ENCODE results near the gene FGD4.

FGD4 gene

GRCh38 chr12:32423559-32423958 is 24.2 kb downstream of the FGD4 start:
- Histone ChIP-seq H3K36me3 (ENCODE audit: control insufficient read depth in 1 of 2, insufficient read depth in 2 of 2, low read depth in 1 of 2, low read length in 2 of 2) (no peaks in the 10 kb centered on the region), H3K23ac (ENCODE audit: low read length in 2 of 2) (no peak overlapping the region), H2BK15ac (ENCODE audit: low read depth, poor library complexity, severe bottlenecking) (no peak overlapping the region), H3K9me3 (ENCODE audit: control insufficient read depth, low read length) (peaks cover 2% of the 10 kb centered on the region), H2AK5ac (ENCODE audit: low read length, severe bottlenecking) (no peak overlapping the region), H3K4me2 (ENCODE audit: low read length, poor library complexity, severe bottlenecking) (no peak overlapping the region), H2AFZ (ENCODE audit: low read depth, low read length) (no peak overlapping the region), H3K79me1 (replicated peaks; ENCODE audit: low read length, poor library complexity, severe bottlenecking) (peaks cover 20% of the 10 kb centered on the region), H3K14ac (ENCODE audit: low read length in 2 of 2) (no peak overlapping the region), H2BK120ac (ENCODE audit: low read depth, low read length) (no peak overlapping the region), H3K4me3 (ENCODE audit: insufficient read depth in 1 of 2, low read depth in 1 of 2, low read length in 2 of 2) (no peak overlapping the region), H3K4me1 (ENCODE audit: control insufficient read depth, insufficient read depth, low read depth, low read length) (peaks cover 10% of the 10 kb centered on the region), H2BK5ac (ENCODE audit: low read depth, low read length, poor library complexity, severe bottlenecking) (no peak overlapping the region), H3K27me3 (ENCODE audit: control insufficient read depth in 1 of 2, insufficient read depth in 1 of 2, low read length in 2 of 2) (no peaks in the 10 kb centered on the region), H3K18ac (ENCODE audit: low read depth in 1 of 2, low read length in 2 of 2) (no peak overlapping the region), H4K91ac (ENCODE audit: low read length) (no peak overlapping the region), H3K4ac (ENCODE audit: low read depth in 1 of 2, low read length in 2 of 2) (no peak overlapping the region), H3K9ac (ENCODE audit: low read length) (no peak overlapping the region), H3K27ac (ENCODE audit: low read length, poor library complexity, severe bottlenecking) (no peak overlapping the region), H4K8ac (ENCODE audit: low read length) (no peak overlapping the region), H2BK12ac (ENCODE audit: low read length in 2 of 2) (no peak overlapping the region)
- DNase-seq: no peak

- H4K8ac ChIP-seq (ENCODE audit: low read length): no peak overlapping the region
- peaks cover 0 to 4% of the 10 kb centered on the region in 2 experiments for H3K36me3 ChIP-seq (ENCODE audit: control insufficient read depth in 1 of 2, insufficient read depth in 2 of 2, low read depth in 1 of 2, low read length in 2 of 2)
- no peak overlapping the region for H3K4ac ChIP-seq (ENCODE audit: low read depth in 1 of 2, low read length in 2 of 2)
- no peak overlapping the region for H2BK12ac ChIP-seq (ENCODE audit: low read length in 2 of 2)
- H3K9me3 ChIP-seq (ENCODE audit: control insufficient read depth, low read length): peaks cover 9% of the 10 kb centered on the region
- no peak for DNase-seq
- H3K4me2 ChIP-seq (ENCODE audit: low read length, poor library complexity, severe bottlenecking): no peak overlapping the region
- no peak overlapping the region for H2AFZ ChIP-seq (ENCODE audit: low read depth, low read length)
- H3K14ac ChIP-seq (ENCODE audit: low read length in 2 of 2): no peak overlapping the region
- H2AK5ac ChIP-seq (ENCODE audit: low read length, severe bottlenecking): no peak overlapping the region
- H3K23ac ChIP-seq (ENCODE audit: low read length in 2 of 2): no peak overlapping the region
- no peak overlapping the region for H2BK15ac ChIP-seq (ENCODE audit: low read depth, poor library complexity, severe bottlenecking)
- peaks cover 0 to 6% of the 10 kb centered on the region in 2 experiments for H3K27me3 ChIP-seq (ENCODE audit: control insufficient read depth in 1 of 2, insufficient read depth in 1 of 2, low read length in 2 of 2)
- WGBS: 83% methylated on average over 6 of the region's 6 CpGs
- no peaks in the 10 kb centered on the region for H3K4me1 ChIP-seq (ENCODE audit: control insufficient read depth, insufficient read depth, low read depth, low read length)
- no peak overlapping the region for H2BK120ac ChIP-seq (ENCODE audit: low read depth, low read length)
- H4K91ac ChIP-seq (ENCODE audit: low read length): no peak overlapping the region
- no peak overlapping the region for H3K9ac ChIP-seq (ENCODE audit: low read length)
- H3K18ac ChIP-seq (ENCODE audit: low read depth in 1 of 2, low read length in 2 of 2): no peak overlapping the region
- H2BK5ac ChIP-seq (ENCODE audit: low read depth, low read length, poor library complexity, severe bottlenecking): no peak overlapping the region
- peaks cover 4% of the 10 kb centered on the region for H3K79me1 ChIP-seq (replicated peaks; ENCODE audit: low read length, poor library complexity, severe bottlenecking)
- H3K27ac ChIP-seq (ENCODE audit: low read length, poor library complexity, severe bottlenecking): no peak overlapping the region
- H3K4me3 ChIP-seq (ENCODE audit: insufficient read depth in 1 of 2, low read depth in 1 of 2, low read length in 2 of 2): no peak overlapping the region
Observed at GRCh38 chr12:32431025-32431424, 31.7 kb downstream of the FGD4 start.

- Histone ChIP-seq H3K9ac (ENCODE audit: low read length) (no peak overlapping the region), H3K18ac (ENCODE audit: low read depth in 1 of 2, low read length in 2 of 2) (peak overlapping the region; percentile 70 to 77), H4K8ac (ENCODE audit: low read length) (no peak overlapping the region), H3K4me3 (ENCODE audit: insufficient read depth in 1 of 2, low read depth in 1 of 2, low read length in 2 of 2) (no peak overlapping the region), H3K79me1 (replicated peaks; ENCODE audit: low read length, poor library complexity, severe bottlenecking) (peaks cover 12% of the 10 kb centered on the region), H3K27ac (ENCODE audit: low read length, poor library complexity, severe bottlenecking) (peak overlapping the region; percentile 69), H2BK15ac (ENCODE audit: low read depth, poor library complexity, severe bottlenecking) (no peak overlapping the region), H3K27me3 (ENCODE audit: control insufficient read depth in 1 of 2, insufficient read depth in 1 of 2, low read length in 2 of 2) (peaks cover 0 to 1% of the 10 kb centered on the region in 2 experiments), H2BK5ac (ENCODE audit: low read depth, low read length, poor library complexity, severe bottlenecking) (no peak overlapping the region), H3K4ac (ENCODE audit: low read depth in 1 of 2, low read length in 2 of 2) (no peak overlapping the region), H2AK5ac (ENCODE audit: low read length, severe bottlenecking) (peak overlapping the region; percentile 78), H3K4me1 (ENCODE audit: control insufficient read depth, insufficient read depth, low read depth, low read length) (peaks cover 11% of the 10 kb centered on the region), H2AFZ (ENCODE audit: low read depth, low read length) (no peak overlapping the region), H3K36me3 (ENCODE audit: control insufficient read depth in 1 of 2, insufficient read depth in 2 of 2, low read depth in 1 of 2, low read length in 2 of 2) (no peaks in the 10 kb centered on the region), H2BK12ac (ENCODE audit: low read length in 2 of 2) (peak overlapping the region in 1 of 2 experiments; percentile 64), H3K9me3 (ENCODE audit: control insufficient read depth, low read length) (no peaks in the 10 kb centered on the region), H3K23ac (ENCODE audit: low read length in 2 of 2) (no peak overlapping the region), H3K14ac (ENCODE audit: low read length in 2 of 2) (no peak overlapping the region), H4K91ac (ENCODE audit: low read length) (no peak overlapping the region), H3K4me2 (ENCODE audit: low read length, poor library complexity, severe bottlenecking) (no peak overlapping the region), H2BK120ac (ENCODE audit: low read depth, low read length) (no peak overlapping the region)
- DNase-seq: peak; percentile 75
- WGBS: 31% methylated on average over 6 of the region's 7 CpGs
Observed at GRCh38 chr12:32435921-32436705, 36.8 kb downstream of the FGD4 start.

- H3K9ac ChIP-seq (ENCODE audit: low read length): no peak overlapping the region
- peak overlapping the region; percentile 13 for H3K27ac ChIP-seq (ENCODE audit: low read length, poor library complexity, severe bottlenecking)
- no peak overlapping the region for H3K18ac ChIP-seq (ENCODE audit: low read depth in 1 of 2, low read length in 2 of 2)
- no peaks in the 10 kb centered on the region for H3K9me3 ChIP-seq (ENCODE audit: control insufficient read depth, low read length)
- peaks cover 14% of the 10 kb centered on the region for H3K79me1 ChIP-seq (replicated peaks; ENCODE audit: low read length, poor library complexity, severe bottlenecking)
- no peak overlapping the region for H3K4me3 ChIP-seq (ENCODE audit: insufficient read depth in 1 of 2, low read depth in 1 of 2, low read length in 2 of 2)
- H4K8ac ChIP-seq (ENCODE audit: low read length): no peak overlapping the region
- no peak overlapping the region for H2BK12ac ChIP-seq (ENCODE audit: low read length in 2 of 2)
- peak; percentile 93 for DNase-seq
- H4K91ac ChIP-seq (ENCODE audit: low read length): no peak overlapping the region
- H2BK120ac ChIP-seq (ENCODE audit: low read depth, low read length): no peak overlapping the region
- no peaks in the 10 kb centered on the region for H3K36me3 ChIP-seq (ENCODE audit: control insufficient read depth in 1 of 2, insufficient read depth in 2 of 2, low read depth in 1 of 2, low read length in 2 of 2)
- H2AFZ ChIP-seq (ENCODE audit: low read depth, low read length): no peak overlapping the region
- no peak overlapping the region for H2BK15ac ChIP-seq (ENCODE audit: low read depth, poor library complexity, severe bottlenecking)
- H3K4me2 ChIP-seq (ENCODE audit: low read length, poor library complexity, severe bottlenecking): no peak overlapping the region
- no peak overlapping the region for H3K23ac ChIP-seq (ENCODE audit: low read length in 2 of 2)
- no peaks in the 10 kb centered on the region for H3K27me3 ChIP-seq (ENCODE audit: control insufficient read depth in 1 of 2, insufficient read depth in 1 of 2, low read length in 2 of 2)
- WGBS: 29% methylated on average over 9 of the region's 9 CpGs
- no peak overlapping the region for H3K14ac ChIP-seq (ENCODE audit: low read length in 2 of 2)
- no peak overlapping the region for H2BK5ac ChIP-seq (ENCODE audit: low read depth, low read length, poor library complexity, severe bottlenecking)
- H2AK5ac ChIP-seq (ENCODE audit: low read length, severe bottlenecking): no peak overlapping the region
- no peak overlapping the region for H3K4ac ChIP-seq (ENCODE audit: low read depth in 1 of 2, low read length in 2 of 2)
- peaks cover 11% of the 10 kb centered on the region for H3K4me1 ChIP-seq (ENCODE audit: control insufficient read depth, insufficient read depth, low read depth, low read length)
Observed at GRCh38 chr12:32437095-32437515, 37.7 kb downstream of the FGD4 start.
